GM12875 (cell line): ENCODE results near the gene MEN1.

Experiments used
- H3K4me3 ChIP-seq: one replicate; pipeline ENCODE4 v1.5.1; 2011; ENCODE audit warnings: low read depth, low read length, control low read depth
- CTCF ChIP-seq: IDR thresholded peaks from 2 replicates; pipeline ENCODE4 v1.5.1; 2011; ENCODE audit warnings: low read depth, mild to moderate bottlenecking, control low read depth, inconsistent platforms, low read length, moderate library complexity, borderline replicate concordance; ENCODE audit not compliant: insufficient read depth

The MEN1 gene

GRCh38 chr11:64790205-64791095 lies 19.9 kb downstream of the MEN1 start:
- H3K4me3 ChIP-seq = no peak overlapping the region
- TF ChIP-seq CTCF = no peak

GRCh38 chr11:64789331-64790204 lies 20.8 kb downstream of the MEN1 start:
- H3K4me3 ChIP-seq = no peak overlapping the region
- TF ChIP-seq CTCF = no peak

DNA sequence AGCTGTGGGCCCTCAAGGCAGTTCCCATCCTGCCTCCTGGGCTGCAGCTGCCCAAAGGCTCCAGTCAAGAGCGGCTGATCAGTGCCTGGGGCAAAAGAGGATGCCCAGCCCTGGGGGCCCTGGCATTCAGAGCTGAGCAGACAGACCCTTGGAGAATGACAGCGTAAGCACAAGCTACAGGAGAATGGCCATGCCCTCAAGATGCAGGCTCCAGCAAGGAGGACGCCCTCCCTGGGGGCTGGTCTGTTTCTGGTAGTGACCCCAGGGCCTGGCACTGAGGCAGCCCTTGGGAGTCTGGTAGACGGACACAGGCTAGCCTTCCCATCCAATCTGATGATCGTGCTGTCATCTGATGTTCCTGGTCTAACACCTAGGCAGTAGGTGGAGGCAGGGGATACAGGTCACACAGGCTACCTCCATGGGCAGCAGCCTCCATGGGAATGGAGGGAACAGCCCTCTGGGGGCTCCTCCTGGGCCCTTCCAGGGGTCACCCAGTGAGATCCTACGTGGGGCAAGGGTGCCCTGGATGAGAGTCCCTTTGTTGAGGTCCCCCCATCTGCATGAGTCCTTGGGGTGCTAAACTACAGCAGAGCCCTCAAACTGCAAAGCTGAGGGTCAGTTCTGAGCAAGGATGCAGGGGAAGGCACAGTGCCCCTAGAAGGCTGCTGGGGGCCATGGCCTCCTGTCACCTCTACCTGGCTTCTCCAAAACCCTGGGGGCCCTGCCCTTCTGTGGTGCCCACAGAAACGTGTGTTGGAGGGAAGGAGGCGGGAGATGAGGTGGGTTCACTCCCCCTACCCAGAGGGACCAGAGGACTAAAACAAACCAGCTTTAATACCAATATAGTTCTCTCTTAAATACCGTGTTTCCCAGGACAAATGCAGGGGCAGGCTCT lies 21.8 kb downstream of the MEN1 start:
- TF ChIP-seq CTCF = no peak

GRCh38 chr11:64787526-64788320 lies 22.6 kb downstream of the MEN1 start:
- no peak overlapping the region for H3K4me3 ChIP-seq
- peak; percentile 85 for TF ChIP-seq CTCF

More for the DNA sequence above, 21.8 kb downstream of the MEN1 start:
- no peak overlapping the region for H3K4me3 ChIP-seq

GRCh38 chr11:64786308-64786707 lies 24.0 kb downstream of the MEN1 start:
- H3K4me3 ChIP-seq = no peak overlapping the region
- TF ChIP-seq CTCF = no peak
